HUDEP-2 (cell line): ENCODE results near the gene LY9.

Source experiments
- DNase-seq, 76 experiments: peaks; one replicate each; lab custom pipeline; 2025; ENCODE audit not compliant: unreplicated experiment in 76 of 76; lab: John Stamatoyannopoulos, UW

The LY9 gene

DNA sequence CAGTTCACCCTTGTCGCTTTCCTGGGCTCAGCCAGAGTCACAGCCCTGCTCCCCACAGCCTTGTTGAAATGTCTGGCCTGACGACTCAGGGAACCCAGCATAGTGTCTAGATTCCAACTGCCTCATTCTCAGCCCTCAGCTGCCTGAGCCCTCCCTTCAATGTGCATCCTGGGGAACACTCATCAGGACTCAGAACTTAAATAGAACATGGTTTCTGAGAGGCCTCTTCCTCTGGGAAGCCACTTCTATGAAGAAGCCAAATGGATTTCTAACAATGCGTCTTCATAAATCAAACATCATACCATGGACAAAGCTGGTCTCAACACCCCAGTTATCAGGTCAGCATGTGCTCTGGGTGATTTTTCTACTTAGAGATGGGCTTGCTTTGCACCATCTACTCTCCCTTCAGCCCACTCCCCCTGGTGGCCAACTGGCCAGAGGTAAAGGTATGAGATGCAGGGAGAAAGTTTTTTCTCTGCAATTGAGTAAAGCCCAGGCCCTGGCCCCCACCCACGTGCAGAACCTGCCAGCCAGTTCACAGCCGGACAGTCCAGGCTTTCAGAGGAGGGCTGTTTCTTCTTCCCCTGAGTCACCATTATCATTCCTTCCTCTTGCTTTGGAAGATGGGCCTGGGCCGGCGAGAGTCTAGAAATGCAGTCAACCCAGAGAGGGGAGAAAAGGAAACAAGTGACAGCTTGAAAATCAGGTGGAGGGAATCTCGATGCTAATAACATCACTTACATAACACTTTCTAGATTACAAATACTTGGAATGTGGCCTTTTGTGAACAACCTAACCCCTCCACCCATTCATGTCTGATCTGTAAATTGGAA lies 34.6 kb downstream of the LY9 start:
- peak in 59 of 76 experiments; percentile 14 to 76 (median 49) for DNase-seq

DNA sequence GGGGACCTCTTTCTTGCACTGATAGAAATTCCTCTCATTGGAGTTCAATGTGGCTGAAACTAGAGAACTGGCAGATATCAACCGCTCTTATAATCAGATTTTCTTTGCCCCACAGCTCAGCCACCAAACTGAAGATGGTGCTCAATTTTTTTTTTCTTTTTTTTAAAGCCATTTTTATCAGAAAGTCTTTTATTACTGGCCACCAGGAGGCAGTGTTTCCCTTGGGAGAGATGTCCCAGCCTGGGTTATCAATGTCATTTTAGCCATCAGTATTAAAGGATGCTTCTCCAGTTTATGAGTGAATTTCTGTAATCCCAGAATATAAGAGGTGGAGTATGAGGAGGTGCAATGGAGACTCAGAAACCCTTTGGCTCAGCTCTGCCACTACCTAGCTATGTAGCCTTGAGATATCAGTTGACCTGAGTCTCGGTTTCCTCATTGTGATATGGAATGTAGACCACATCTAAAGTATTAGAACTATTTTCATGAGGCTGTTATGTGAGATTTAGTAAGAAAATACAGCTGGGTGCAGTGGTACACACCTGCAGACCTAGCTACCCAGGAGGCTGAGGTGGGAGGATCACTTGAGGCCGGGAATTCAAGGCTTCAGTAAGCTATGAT lies 39.1 kb downstream of the LY9 start:
- peak in 39 of 76 experiments; percentile 3 to 69 (median 30) for DNase-seq

DNA sequence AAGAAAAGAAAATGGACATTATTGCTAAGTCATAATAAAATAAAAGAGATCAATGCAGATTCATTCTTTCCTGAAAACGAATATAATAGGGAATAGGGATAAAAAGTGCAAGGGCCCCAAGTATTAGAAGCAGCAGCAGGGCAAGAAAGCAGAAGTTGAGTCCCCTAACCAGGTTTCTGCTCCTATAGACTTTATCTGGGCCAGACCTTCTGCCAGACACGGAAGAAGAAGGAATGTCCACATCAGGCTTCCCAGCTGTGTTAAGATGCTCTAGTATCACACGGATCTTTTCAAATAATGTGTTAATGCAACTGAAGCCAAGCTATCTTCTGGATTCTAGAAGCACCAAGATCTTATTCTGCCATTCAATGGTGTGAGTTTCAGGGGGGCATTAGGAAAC lies 39.8 kb downstream of the LY9 start:
- DNase-seq: no peak

DNA sequence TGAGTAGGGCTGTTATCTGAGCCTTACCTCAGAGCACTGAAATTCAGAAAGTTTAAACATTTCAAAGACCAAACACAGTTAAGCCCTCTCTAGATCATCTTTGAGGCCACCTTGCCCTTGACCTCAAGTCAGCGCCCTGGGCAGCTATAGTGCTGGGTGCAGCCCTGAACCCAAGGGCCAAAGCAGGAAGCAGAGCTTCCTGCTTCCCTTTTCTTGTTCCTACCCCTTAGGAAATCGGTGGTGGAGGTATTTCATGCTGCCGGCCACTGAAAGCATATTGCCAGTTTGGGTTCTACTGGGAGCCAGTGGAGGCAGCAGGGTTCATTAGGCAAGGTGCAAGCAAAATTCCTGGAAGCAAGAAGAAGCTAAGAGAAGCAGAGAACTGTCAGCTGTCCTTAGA lies 40.6 kb downstream of the LY9 start:
- no peak for DNase-seq

DNA sequence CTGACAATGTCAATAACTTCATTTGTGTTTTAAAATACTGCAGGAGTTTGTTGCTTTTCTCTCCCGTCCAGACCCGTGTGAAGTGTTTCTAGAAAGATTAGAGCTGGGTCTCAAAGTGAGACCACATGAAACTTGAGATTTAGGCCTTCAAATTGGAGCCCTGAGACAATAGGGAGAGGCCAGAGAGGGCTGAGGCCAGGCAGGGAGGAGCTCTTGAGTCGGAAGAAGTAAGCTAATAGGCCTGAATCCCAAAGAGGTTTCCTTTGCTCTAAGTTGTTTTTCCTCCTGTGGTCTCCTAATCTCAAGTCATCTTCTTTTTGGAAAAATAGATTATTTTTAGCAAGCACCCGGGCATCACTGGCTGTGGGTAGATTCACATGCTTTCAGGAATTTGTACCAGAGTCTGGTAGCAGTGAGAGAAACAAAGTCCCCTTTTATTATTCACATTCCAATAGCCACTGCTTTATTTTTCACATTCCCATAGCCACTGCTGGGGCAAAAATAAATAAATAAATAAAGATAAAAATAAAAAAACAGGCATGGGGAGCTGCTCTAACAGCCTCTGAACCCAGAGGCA lies 41.1 kb downstream of the LY9 start:
- DNase-seq: no peak

DNA sequence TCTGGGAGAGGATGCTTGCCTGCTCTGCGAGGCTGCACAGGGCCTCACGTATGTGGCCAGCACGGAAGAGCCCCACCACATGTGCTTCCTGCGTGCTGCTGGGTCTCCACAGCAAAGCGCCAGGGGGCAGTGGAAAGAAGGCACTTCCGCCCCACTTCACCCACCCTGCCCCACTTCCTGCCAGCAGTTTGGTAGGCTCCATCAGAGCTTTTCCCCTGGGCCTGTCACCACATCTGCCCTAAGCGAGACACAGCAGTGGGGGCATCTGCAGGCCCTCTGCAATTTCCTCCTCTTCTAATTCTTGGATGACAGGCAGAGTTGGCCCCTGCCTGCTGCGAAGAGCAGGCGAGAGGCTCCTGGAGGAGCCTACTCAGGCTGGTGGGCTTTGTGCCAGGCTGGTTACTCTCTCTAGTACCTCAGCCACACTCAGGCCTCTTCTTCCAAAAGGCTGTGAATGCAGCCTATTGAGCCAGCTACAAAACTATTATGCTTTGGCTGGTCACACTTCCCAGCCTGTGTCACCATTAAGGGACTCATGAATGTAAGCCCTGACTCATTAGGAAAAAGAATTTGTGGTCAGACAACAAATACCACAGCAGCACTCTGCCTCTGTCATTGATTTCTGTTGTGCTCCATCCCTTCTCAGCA lies 41.7 kb downstream of the LY9 start:
- peak in 1 of 76 experiments; percentile 9 for DNase-seq

DNA sequence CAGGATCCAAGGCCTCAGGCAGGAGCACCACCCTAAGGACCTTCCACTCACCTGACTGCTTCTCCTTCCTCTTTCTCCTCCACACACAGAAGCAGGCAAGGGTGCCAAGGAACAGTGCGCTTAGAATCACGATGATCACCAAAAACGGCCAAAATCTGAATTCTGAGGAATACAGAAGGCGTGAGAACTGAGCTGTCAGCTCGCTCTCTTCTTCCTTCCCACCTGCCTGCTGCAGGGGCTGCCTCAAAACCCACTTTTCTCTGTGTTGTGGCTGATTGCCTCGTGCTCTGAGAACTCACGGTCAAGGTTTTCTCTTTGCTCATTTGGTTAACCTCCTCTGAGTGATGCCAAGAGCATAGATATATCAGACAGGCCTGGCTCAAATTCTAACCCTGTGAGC lies 42.9 kb downstream of the LY9 start:
- no peak for DNase-seq

DNA sequence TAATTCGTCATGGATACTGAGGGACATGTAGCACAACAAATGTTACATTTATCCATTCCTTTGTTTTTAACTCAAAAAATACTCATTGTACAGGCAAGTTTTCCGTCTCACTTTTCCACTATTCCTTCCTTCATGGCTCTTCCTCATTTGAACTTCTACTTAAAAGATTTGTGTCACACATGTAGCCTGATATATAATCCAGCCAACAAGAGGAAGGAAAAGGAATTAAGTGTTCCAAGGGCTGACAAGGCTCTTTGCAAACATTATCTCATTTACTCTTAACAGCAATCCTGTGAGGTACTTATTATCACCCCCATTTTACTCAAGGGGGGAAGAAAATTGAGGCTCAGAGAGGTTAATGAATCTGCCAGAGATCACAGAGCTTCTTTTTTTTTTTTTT lies 43.8 kb downstream of the LY9 start:
- no peak for DNase-seq

DNA sequence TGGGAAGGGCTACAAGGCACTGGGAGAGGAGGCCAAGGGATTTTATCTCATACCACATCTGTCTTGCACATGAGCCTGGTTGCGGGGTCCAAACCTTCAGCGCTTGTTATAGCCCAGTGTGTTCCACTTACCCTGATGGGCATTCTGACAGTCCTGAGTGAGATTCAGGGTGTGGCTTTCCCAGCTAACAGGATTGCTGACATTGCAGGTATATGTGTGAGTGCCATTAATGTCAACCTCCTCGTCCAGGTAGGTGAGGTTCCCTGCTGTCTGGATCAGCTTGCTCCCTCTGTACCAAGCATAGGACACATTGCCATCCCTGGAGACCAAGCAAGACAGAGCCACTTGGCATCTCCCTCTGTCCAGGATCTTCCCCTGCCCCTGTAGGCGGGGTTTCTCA lies 45.1 kb downstream of the LY9 start:
- no peak for DNase-seq

DNA sequence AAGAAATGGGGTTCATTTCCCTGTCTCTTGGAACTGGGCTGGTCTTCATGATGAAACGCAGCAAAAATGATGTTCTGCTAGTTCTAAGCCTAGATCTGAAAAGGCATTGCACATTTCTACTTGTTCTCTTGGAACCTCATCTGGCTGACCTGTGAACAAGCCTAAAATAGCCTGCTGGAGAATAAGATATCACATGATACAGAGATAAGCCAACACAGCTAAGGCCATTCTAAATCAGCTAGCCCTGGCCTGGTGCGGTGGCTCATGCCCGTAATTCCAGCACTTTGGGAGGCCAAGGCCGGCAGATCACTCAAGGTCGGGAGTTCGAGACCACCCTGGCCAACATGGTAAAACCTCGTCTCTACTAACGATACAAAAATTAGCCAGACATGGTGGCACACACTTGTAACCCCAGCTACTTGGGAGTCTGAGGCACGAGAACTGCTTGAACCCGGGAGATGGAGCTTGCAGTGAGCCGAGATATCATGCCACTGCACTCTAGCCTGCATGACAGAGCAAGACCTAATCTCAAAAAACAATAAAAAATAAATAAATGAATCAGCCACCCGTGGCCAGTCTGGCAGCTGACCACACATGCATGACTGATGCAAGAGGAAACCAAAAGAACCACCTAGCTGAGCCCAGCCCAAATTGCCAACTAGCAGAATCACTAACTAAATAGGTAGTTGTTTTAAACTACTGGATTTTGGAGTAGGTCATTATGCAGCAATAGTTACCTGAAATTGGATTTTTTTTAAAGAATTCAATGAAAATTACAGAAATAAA lies 48.7 kb downstream of the LY9 start:
- DNase-seq: peak in 2 of 76 experiments; percentile 4 to 29

DNA sequence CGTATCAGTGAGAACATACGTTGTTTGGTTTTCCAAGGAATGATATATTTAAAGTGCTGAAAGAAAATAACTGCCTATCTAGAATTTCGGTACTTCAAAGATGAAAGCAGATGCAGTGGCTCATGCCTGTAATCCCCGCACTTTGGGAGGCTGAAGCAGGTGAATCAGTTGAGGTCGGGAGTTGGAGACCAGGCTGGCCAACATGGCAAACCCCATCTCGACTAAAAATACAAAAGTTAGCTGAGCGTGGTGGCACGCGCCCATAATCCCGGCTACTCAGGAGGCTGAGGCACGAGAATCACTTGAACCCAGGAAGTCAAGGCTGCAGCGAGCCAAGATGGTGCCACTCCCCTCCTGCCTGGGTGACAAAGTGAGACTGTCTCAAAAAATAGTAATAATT lies 50.3 kb downstream of the LY9 start:
- no peak for DNase-seq

DNA sequence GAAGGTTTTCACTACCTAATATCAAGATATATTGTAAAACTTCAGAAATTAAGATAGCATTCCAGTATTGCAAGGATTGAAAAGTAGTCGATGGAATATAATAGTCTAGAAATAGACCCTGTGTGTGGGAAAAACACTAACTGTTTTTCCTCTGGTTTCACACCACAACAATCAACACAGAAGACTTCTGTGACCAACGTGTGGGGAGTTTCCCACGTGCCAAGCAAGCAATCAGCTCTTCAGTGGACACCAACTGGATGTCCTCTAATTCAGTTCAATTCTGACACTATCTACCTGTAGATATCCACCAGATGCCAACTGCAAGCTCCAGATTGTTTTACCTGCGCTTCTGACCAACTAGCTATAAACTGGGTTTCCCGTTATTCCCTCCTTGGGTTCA lies 54.6 kb downstream of the LY9 start:
- no peak for DNase-seq

DNA sequence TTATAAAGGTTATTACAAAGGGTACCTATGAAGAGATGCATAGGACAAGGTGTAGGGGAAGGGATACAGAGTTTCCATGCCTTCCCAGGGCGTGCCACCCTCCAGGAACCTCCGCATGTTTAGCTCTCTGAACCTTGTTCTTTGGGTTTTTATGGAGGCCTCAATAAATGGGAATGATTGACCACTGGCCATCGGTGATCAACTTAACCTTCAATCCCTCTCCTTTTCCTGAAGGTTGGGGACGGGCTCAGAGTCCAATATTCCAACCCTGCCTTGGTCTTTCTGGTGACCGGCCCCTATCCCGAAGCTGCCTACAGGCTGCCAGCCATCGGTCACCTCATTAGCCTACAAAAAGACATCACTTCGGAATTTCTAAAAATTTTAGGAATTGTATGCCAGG lies 55.0 kb downstream of the LY9 start:
- no peak for DNase-seq

DNA sequence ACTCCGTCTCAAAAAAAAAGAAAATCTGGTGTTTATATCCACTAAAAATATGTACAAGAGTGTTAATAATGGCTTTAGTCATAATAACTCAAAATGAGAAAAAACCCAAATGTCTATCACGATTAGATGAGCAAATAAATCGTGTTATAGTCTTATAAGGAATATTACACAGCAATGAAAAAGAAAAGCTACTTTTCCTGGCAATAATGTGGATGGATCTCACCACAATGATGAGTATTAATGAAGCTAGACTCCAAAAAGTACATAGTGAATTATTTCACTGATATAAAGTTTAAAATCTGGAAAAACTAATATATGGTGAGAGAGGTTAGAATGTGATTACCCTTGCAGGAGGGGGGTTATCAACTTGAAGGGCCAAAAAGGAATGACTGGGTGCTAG lies 57.0 kb downstream of the LY9 start:
- no peak for DNase-seq

DNA sequence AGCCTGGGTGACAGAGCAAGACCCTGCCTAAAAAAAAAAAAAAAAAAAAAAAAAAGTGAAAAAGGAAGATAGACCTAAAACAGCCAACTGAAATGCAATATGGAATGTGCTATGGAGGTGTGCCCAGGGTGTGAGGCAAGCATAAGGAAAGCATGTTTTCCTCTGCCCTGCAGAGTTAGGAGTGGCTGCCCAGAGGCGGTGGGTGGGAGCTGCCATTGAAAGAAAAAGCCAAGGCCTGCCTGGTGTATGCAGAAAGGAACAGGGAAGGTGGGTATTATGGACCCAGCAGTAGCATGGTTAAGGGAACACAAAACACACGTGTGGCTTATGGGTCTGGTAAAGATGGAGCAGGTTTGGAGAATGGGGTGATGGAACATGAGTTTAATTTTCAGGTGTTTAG lies 57.8 kb downstream of the LY9 start:
- no peak for DNase-seq

DNA sequence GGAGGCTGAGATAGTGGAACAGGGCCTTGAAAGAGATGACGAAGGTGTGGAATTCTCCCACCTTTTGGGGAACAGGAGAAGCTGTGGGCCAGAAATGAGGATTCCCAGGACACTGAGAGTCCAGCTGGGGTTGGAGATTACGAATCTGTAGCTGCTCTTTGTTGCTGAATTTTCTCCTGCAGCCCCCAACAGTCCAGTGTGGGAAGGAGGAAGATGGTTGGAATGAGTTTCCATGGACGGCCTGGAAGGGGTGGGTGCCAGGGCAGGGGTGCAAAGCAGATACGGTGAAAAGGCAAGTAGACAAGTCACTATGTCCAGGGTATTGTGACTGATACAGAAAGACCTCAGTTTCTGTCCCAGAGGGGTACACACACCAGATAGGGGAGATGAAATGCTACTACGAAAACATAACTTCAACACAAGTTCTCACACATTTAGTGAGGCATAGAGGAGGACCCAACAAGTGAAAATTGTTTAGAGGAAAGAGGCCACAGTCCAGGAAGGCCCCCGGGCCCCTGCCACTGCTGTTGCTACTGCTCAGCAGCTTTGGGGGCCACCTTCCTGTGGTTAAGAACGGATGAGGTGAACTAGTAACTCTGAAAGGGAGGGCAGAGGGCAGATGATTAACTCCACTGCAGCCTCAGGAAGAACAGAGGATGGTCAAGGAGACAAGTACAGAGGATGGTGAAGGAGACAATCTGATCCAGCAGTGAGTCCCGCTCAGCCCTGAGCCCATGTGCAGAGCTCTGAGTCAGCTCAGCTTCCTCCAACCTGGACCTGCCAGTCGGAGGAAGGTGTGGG lies 59.4 kb downstream of the LY9 start:
- DNase-seq: no peak

DNA sequence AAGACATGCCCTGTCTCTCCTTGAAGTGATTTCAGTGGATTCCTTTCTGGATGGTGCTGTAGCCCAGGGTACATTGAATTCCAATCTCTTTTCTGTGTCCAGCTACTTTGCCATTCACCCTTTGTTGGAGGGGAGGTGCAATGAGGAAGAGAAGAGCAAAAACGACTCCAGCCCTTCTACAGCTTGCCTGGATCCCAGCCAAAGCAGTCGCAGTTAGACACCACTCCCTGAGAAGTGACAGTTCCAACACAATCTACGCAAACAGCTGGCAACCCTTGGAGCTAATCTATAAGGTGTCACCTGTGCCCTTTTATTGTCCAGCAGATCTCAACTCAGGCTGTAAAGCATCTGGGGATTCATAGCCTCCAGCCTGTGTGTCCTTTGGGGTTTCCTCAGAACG lies 62.1 kb downstream of the LY9 start:
- peak in 70 of 76 experiments; percentile 9 to 92 (median 60) for DNase-seq

DNA sequence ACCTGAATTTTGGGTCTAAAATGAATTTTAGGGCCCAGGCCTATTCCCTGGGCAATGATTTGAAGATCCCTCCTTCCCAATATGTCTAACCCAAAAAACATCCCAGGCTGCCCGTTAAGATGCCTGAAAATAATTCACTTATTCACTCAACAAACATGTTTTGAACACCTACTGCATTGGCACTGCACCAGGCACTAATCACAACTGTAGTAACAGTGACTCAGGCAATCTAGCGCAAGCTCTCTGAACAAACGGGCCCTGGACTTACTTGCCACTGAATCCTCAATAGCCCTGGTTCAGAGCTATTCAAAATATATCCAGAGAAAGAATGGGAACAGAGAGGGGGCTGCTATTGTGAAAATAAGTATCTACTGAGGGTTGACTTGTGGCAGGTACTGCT lies 62.5 kb downstream of the LY9 start:
- DNase-seq: peak in 1 of 76 experiments; percentile 27

DNA sequence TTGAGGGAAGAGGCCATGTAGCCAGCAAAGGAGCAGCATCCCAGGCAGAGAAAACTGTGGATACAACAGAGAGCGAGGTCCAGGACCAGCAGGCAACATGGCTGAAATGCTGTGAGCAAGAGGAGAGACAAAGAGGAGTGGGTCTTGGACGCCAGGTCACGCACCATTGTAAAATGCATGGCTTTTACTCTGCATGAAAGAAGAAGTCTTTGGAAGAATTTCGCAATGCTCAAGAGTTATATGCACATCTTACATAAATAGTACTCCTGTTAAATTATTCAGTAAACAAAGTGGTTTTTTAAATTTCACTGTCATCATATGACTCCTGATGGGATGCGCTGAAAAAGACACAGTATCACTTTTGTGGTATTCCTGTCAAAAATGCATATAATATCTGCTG lies 63.2 kb downstream of the LY9 start:
- no peak for DNase-seq
